ENCODE data around the gene DOCK6. TPM values are rescaled to one million over a fixed set of nuclear protein-coding genes. Genes with fewer than 3 reads are reported as not detected.

Gene DOCK6
- total and polyA plus RNA-seq, 8 donors, result 65.6 to 111 (median 79.1) TPM

- H3K4me1 ChIP-seq, result no peaks in the 10 kb centered on the region
- peaks cover 0 to 10% of the 10 kb centered on the region in 2 donors for H3K9me3 ChIP-seq
- no peak overlapping the region for H3K4me3 ChIP-seq
- DNase-seq (no peak), ATAC-seq (no peak)
- intact Hi-C loops (cut with DNase I), result no loop called here
- peaks cover 0 to 71% of the 10 kb centered on the region in 2 donors for H3K36me3 ChIP-seq
- no peak for TF ChIP-seq CTCF (IDR thresholded peaks at IDR 0.05)
- no peaks in the 10 kb centered on the region for H3K27me3 ChIP-seq
- no peak overlapping the region for H3K27ac ChIP-seq
These were observed 25.7 kb downstream of the DOCK6 start for GRCh38 chr19:11236324-11237301.

GRCh38 chr19:11234486-11235075 lies 27.7 kb downstream of the DOCK6 start:
- no peak for TF ChIP-seq CTCF (IDR thresholded peaks at IDR 0.05)
- ATAC-seq, result no peak
- no peaks in the 10 kb centered on the region for H3K27me3 ChIP-seq
- H3K27ac ChIP-seq, result no peak overlapping the region
- peaks cover 0 to 61% of the 10 kb centered on the region in 2 donors for H3K36me3 ChIP-seq
- no peaks in the 10 kb centered on the region for H3K4me1 ChIP-seq
- no peak overlapping the region for H3K4me3 ChIP-seq
- intact Hi-C loops (cut with DNase I), result no loop called here
- DNase-seq, result no peak
- H3K9me3 ChIP-seq, result peaks cover 0 to 10% of the 10 kb centered on the region in 2 donors

GRCh38 chr19:11233073-11233472 lies 29.3 kb downstream of the DOCK6 start:
- H3K27me3 ChIP-seq, result no peaks in the 10 kb centered on the region
- H3K9me3 ChIP-seq, result no peaks in the 10 kb centered on the region
- DNase-seq, result no peak
- no peak overlapping the region for H3K27ac ChIP-seq
- TF ChIP-seq CTCF (IDR thresholded peaks at IDR 0.05), result no peak
- no peak for ATAC-seq
- no peaks in the 10 kb centered on the region for H3K4me1 ChIP-seq
- intact Hi-C loops (cut with DNase I), result no loop called here
- peaks cover 0 to 53% of the 10 kb centered on the region in 2 donors for H3K36me3 ChIP-seq
- no peak overlapping the region for H3K4me3 ChIP-seq

- Histone ChIP-seq H3K9me3 (no peaks in the 10 kb centered on the region), H3K4me3 (no peak overlapping the region), H3K4me1 (no peaks in the 10 kb centered on the region), H3K36me3 (peaks cover 0 to 48% of the 10 kb centered on the region in 2 donors), H3K27ac (no peak overlapping the region), H3K27me3 (no peaks in the 10 kb centered on the region)
- intact Hi-C loops (cut with DNase I), result no loop called here
- DNase-seq (no peak), ATAC-seq (no peak)
- no peak for TF ChIP-seq CTCF (IDR thresholded peaks at IDR 0.05)
These were observed 29.8 kb downstream of the DOCK6 start for GRCh38 chr19:11232555-11232954.
